Neural progenitor cell (in vitro differentiated cells): ENCODE data around the gene BRD3. TPM values are rescaled to one million over a fixed set of nuclear protein-coding genes. Genes with fewer than 3 reads are reported as not detected.

Experiments used
- DNase-seq: peaks from one replicate; pipeline ENCODE4 v3.0.0-alpha.2; 2016; ENCODE audit warnings: low spot score
- H2AFZ ChIP-seq: fragments of 200-600 bp; sonication (generic); replicated peaks from 2 replicates; pipeline ENCODE4 v1.6.1; 2016; ENCODE audit warnings: antibody characterized with exemption
- H3F3A ChIP-seq: fragments of 200-600 bp; sonication (generic); 2 replicates; pipeline ENCODE4 v1.6.1; 2016; ENCODE audit warnings: antibody characterized with exemption, low read depth
- H3K27ac ChIP-seq: fragments of 200-600 bp; sonication (generic); 2 replicates; pipeline ENCODE4 v1.5.1; 2016; ENCODE audit warnings: mild to moderate bottlenecking
- H3K27me3 ChIP-seq: fragments of 200-600 bp; sonication (generic); 2 replicates; pipeline ENCODE4 v1.6.1; 2016; ENCODE audit warnings: mild to moderate bottlenecking, moderate library complexity
- H3K36me3 ChIP-seq: fragments of 200-600 bp; sonication (generic); 2 replicates; pipeline ENCODE4 v1.5.1; 2016
- H3K4me1 ChIP-seq: fragments of 200-600 bp; sonication (generic); 2 replicates; pipeline ENCODE4 v1.6.1; 2016; ENCODE audit warnings: mixed run types
- H3K4me2 ChIP-seq: fragments of 200-600 bp; sonication (generic); 2 replicates; pipeline ENCODE4 v1.6.1; 2016
- H3K4me3 ChIP-seq: fragments of 200-600 bp; sonication (generic); 2 replicates; pipeline ENCODE4 v1.5.1; 2016
- H3K79me2 ChIP-seq: fragments of 200-600 bp; sonication (generic); 2 replicates; pipeline ENCODE4 v1.6.1; 2016; ENCODE audit warnings: low read depth
- H3K9ac ChIP-seq: fragments of 200-600 bp; sonication (generic); 2 replicates; pipeline ENCODE4 v1.6.1; 2016
- H3K9me3 ChIP-seq: fragments of 200-600 bp; sonication (generic); 2 replicates; pipeline ENCODE4 v1.5.1; 2016; ENCODE audit warnings: low read depth
- H4K20me1 ChIP-seq: fragments of 200-600 bp; sonication (generic); 2 replicates; pipeline ENCODE4 v1.6.1; 2016; ENCODE audit warnings: low read depth
- H3K27ac Mint-ChIP-seq: 3 replicates; pipeline ENCODE4 v1.8.0; 2021; ENCODE audit warnings: mixed read lengths
- H3K27me3 Mint-ChIP-seq: 2 replicates; pipeline ENCODE4 v1.8.0; 2022; ENCODE audit warnings: low read depth, mild to moderate bottlenecking, inconsistent platforms, moderate library complexity, mixed read lengths; ENCODE audit not compliant: insufficient read depth
- H3K36me3 Mint-ChIP-seq: 3 replicates; pipeline ENCODE4 v1.8.0; 2021; ENCODE audit warnings: mixed read lengths
- H3K4me1 Mint-ChIP-seq: 3 replicates; pipeline ENCODE4 v1.8.0; 2021; ENCODE audit warnings: mixed read lengths
- H3K4me3 Mint-ChIP-seq: 3 replicates; pipeline ENCODE4 v1.8.0; 2021; ENCODE audit warnings: mild to moderate bottlenecking, moderate library complexity, mixed read lengths
- H3K9me3 Mint-ChIP-seq: 3 replicates; pipeline ENCODE4 v1.8.0; 2020; ENCODE audit warnings: mixed read lengths
- EZH2 ChIP-seq: fragments of 200-600 bp; sonication (generic); IDR thresholded peaks from 2 replicates; pipeline ENCODE4 v1.6.1; 2017; ENCODE audit warnings: antibody characterized with exemption, mild to moderate bottlenecking, moderate library complexity
- EZH2phosphoT487 ChIP-seq: fragments of 200-600 bp; sonication (generic); IDR thresholded peaks from 2 replicates; pipeline ENCODE4 v1.6.1; 2017; ENCODE audit warnings: antibody characterized with exemption
- total RNA-seq: library from RNA; depleted of rRNA; stranded (reverse); fragments of >200 nt; gene quantifications from 2 replicates; pipeline ENCODE4 v1.2.3, GENCODE V29; 2015; ENCODE audit warnings: low replicate concordance
- TF ChIP-seq, protein P1 (sequence below): fragments of 200-600 bp; sonication (generic); IDR thresholded peaks from 2 replicates; pipeline ENCODE4 v1.5.1; 2017; ENCODE audit warnings: antibody characterized with exemption, mild to moderate bottlenecking

Gene BRD3
- total RNA-seq, 1 donor from 2014 or later: 14.8 TPM

DNA sequence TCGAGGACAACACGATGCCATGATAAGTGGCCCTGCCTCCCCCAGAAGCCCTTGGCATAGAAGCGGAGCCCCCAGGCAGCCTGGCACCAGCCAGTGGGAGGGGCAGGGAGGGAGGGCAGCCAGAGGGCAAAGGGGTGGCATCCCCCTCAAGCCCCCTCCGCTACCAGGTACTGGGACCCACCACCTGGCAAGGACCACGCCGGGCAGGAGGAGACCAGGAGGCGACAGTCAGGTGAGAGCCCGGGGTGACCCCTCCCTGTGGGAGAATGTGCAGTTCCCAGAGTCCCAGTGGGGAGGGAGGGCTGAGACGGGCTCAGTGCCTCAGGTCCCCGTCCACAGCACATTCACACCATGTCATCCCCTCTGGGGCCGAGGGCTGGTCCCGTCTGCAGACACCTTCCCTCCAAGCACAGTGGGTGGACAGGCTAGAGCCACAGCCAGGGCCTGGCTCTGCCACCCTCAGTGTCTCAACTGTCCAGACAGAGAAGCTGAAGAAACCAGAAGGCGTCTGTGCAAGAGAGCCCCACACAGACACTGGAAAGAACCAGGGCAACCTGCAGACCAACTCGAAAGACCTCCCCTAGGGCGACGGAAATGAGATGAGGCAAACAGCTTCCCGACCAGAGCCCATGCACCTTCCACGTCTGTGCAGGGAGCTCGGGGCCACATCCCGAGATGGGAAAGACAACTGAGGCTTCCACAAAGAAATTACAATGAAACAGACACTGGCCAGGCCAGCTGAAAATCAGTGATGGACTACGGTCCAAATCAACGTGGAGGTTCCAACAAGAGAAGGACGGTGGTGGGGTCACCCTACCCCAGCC, 11.1 kb downstream of the BRD3 start:
- TF ChIP-seq EZH2phosphoT487 (no peak), EZH2 (no peak)
- TF ChIP-seq, protein P1, sequence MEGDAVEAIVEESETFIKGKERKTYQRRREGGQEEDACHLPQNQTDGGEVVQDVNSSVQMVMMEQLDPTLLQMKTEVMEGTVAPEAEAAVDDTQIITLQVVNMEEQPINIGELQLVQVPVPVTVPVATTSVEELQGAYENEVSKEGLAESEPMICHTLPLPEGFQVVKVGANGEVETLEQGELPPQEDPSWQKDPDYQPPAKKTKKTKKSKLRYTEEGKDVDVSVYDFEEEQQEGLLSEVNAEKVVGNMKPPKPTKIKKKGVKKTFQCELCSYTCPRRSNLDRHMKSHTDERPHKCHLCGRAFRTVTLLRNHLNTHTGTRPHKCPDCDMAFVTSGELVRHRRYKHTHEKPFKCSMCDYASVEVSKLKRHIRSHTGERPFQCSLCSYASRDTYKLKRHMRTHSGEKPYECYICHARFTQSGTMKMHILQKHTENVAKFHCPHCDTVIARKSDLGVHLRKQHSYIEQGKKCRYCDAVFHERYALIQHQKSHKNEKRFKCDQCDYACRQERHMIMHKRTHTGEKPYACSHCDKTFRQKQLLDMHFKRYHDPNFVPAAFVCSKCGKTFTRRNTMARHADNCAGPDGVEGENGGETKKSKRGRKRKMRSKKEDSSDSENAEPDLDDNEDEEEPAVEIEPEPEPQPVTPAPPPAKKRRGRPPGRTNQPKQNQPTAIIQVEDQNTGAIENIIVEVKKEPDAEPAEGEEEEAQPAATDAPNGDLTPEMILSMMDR: no peak
- Histone ChIP-seq H3F3A (no peaks in the 10 kb centered on the region), H3K27ac (no peak overlapping the region), H3K79me2 (peaks cover 90% of the 10 kb centered on the region), H3K9ac (no peak overlapping the region), H4K20me1 (peaks cover 98% of the 10 kb centered on the region), H3K4me2 (no peak overlapping the region), H2AFZ (no peak overlapping the region), H3K9me3 (no peaks in the 10 kb centered on the region), H3K4me3 (no peak overlapping the region), H3K36me3 (no peaks in the 10 kb centered on the region), H3K27me3 (no peaks in the 10 kb centered on the region), H3K4me1 (peaks cover 36% of the 10 kb centered on the region)
- Mint-ChIP-seq H3K9me3 (no peaks in the 10 kb centered on the region), H3K4me3 (peak overlapping the region; percentile 73), H3K4me1 (peaks cover 22% of the 10 kb centered on the region), H3K36me3 (no peaks in the 10 kb centered on the region), H3K27me3 (peaks cover 2% of the 10 kb centered on the region), H3K27ac (peak overlapping the region; percentile 60)
- DNase-seq: peak; percentile 1

DNA sequence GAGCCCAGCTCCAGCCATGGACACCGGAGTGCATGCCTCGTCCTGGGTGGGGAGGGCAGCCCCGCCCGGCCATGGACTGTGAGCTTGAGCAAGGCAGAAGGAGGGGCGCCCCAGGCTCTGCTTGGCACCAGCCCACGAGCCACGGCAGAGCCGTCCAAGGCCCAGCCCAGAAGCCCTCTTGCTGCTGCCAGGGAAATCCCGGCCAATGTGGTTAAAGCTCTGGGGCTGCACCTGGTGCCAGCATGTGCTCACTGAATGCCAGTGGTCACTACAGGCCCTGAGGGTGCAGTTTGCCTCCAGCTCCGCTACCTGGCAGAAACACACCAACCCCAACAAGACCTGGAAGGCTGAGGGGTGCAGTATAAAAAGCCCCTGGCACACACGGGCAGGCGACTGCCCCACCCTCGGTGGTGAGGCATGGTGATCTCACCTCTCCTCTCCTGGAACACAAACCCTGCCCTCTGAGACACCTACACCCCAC, 11.8 kb downstream of the BRD3 start:
- peaks cover 32% of the 10 kb centered on the region for H3K4me1 ChIP-seq
- H3K36me3 ChIP-seq: no peaks in the 10 kb centered on the region
- no peak overlapping the region for H3K9ac ChIP-seq
- peaks cover 84% of the 10 kb centered on the region for H3K79me2 ChIP-seq
- peaks cover 5% of the 10 kb centered on the region for H3K36me3 Mint-ChIP-seq
- TF ChIP-seq EZH2: no peak
- TF ChIP-seq, protein P1: no peak
- no peak for TF ChIP-seq EZH2phosphoT487
- no peak for DNase-seq
- no peaks in the 10 kb centered on the region for H3K9me3 ChIP-seq
- no peak overlapping the region for H3K4me2 ChIP-seq
- H3K4me3 ChIP-seq: no peak overlapping the region
- peak overlapping the region; percentile 73 for H3K4me3 Mint-ChIP-seq
- H4K20me1 ChIP-seq: peaks cover 97% of the 10 kb centered on the region
- no peak overlapping the region for H3K27ac Mint-ChIP-seq
- no peaks in the 10 kb centered on the region for H3F3A ChIP-seq
- no peak overlapping the region for H3K27ac ChIP-seq
- H2AFZ ChIP-seq: no peak overlapping the region
- H3K27me3 Mint-ChIP-seq: peaks cover 2% of the 10 kb centered on the region
- H3K4me1 Mint-ChIP-seq: peaks cover 22% of the 10 kb centered on the region
- no peaks in the 10 kb centered on the region for H3K9me3 Mint-ChIP-seq
- no peaks in the 10 kb centered on the region for H3K27me3 ChIP-seq

DNA sequence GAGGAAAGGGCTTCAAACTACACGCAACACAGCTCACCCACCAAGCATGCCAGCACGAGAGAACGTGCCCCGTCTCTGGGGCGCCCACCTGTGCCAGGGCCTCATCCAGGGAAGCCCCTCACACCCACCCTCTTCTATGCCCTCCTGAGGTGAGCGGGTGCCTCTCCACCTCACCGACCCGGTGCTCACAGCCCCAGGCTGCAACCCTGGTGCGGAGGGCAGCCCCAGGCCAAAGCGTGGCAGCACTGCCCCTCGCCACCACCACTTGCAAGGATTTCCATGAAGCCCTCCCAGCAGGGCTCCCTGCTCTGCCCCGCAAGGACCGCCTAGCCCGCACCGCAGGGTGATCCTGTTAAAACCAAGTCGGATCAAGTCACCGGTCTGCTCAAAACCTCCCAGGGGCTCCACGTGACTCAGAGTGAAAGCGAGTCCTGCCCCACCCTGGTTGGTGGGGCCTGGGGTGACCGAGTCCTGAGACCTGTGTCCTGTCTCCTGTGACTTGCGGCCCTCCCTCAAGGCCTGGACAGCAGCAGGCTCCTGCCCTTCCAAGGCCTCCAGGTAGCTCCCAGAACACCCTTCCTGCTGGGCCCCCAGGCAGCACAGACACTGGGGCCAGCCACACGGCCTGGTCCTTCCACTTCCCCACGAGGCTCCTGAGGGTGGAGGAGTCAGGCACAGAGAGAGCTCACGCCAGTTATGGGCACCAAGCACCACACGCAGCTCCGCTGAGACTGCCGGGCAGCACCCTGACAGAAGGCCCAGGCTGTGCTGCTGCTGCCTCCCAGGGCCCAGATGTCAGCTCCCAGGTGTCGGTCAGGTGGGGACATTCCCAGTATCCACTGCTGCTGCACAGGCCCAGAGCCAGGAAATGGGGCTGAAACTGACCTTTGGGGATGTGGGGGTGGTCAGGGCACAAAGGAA, 12.7 kb downstream of the BRD3 start:
- peaks cover 97% of the 10 kb centered on the region for H4K20me1 ChIP-seq
- H3K27ac Mint-ChIP-seq: no peak overlapping the region

More for the DNA sequence above, 12.7 kb downstream of the BRD3 start:
- Histone ChIP-seq H3K79me2 (peaks cover 75% of the 10 kb centered on the region), H3K9ac (no peak overlapping the region), H2AFZ (no peak overlapping the region), H3K4me1 (peaks cover 29% of the 10 kb centered on the region), H3K27ac (no peak overlapping the region), H3K4me3 (no peak overlapping the region), H3K27me3 (no peaks in the 10 kb centered on the region), H3K9me3 (no peaks in the 10 kb centered on the region), H3F3A (no peaks in the 10 kb centered on the region), H3K36me3 (no peaks in the 10 kb centered on the region), H3K4me2 (no peak overlapping the region)
- peaks cover 6% of the 10 kb centered on the region for H3K36me3 Mint-ChIP-seq
- peaks cover 2% of the 10 kb centered on the region for H3K27me3 Mint-ChIP-seq
- no peaks in the 10 kb centered on the region for H3K9me3 Mint-ChIP-seq
- H3K4me3 Mint-ChIP-seq: no peak overlapping the region
- peaks cover 22% of the 10 kb centered on the region for H3K4me1 Mint-ChIP-seq
- TF ChIP-seq, protein P1: no peak
- TF ChIP-seq EZH2phosphoT487 (no peak), EZH2 (no peak)
- DNase-seq: no peak
